CD14-positive monocyte (primary cell): ENCODE data around the gene ROBO1. TPM values are rescaled to one million over a fixed set of nuclear protein-coding genes. Genes with fewer than 3 reads are reported as not detected.

Source experiments
- DNase-seq, 3 donors: peaks; one replicate each; pipeline ENCODE4 v3.0.0-alpha.2; 2011 to 2022
- H2AFZ ChIP-seq: 2 replicates; pipeline ENCODE4 v1.6.0; 2012; ENCODE audit warnings: mild to moderate bottlenecking, low read depth, low read length, inconsistent platforms; ENCODE audit not compliant: insufficient read depth, poor library complexity, severe bottlenecking
- H3K27ac ChIP-seq, 2 donors: 1 replicate in 1 of 2; 2 replicates in 1 of 2; pipeline ENCODE4 v1.5.1; 2012 to 2013; ENCODE audit warnings: low read length in 2 of 2, control low read depth in 1 of 2, inconsistent platforms in 1 of 2, low read depth in 1 of 2, mild to moderate bottlenecking in 1 of 2
- H3K27me3 ChIP-seq, 2 donors: one replicate each; pipeline versions ENCODE4 v1.6.0 to v1.6.1; 2011 to 2013; ENCODE audit warnings: low read length in 2 of 2; ENCODE audit not compliant: control insufficient read depth in 2 of 2, insufficient read depth in 2 of 2
- H3K36me3 ChIP-seq, 2 donors: replicated peaks in 1 of 2; 1 replicate in 1 of 2; 2 replicates in 1 of 2; pipeline versions ENCODE4 v1.5.1 to v1.6.1; 2012 to 2013; ENCODE audit warnings: low read length in 2 of 2, control low read depth in 1 of 2, inconsistent platforms in 1 of 2, mild to moderate bottlenecking in 1 of 2; ENCODE audit not compliant: insufficient read depth in 2 of 2, control insufficient read depth in 1 of 2
- H3K4me1 ChIP-seq, 2 donors: 1 replicate in 1 of 2; 2 replicates in 1 of 2; pipeline versions ENCODE4 v1.5.1 to v1.6.1; 2012 to 2013; ENCODE audit warnings: low read length in 2 of 2, control low read depth in 1 of 2, inconsistent platforms in 1 of 2, mild to moderate bottlenecking in 1 of 2, moderate library complexity in 1 of 2; ENCODE audit not compliant: insufficient read depth in 2 of 2, control insufficient read depth in 1 of 2
- H3K4me2 ChIP-seq: replicated peaks from 2 replicates; pipeline ENCODE3; 2012; ENCODE audit warnings: low read length, moderate library complexity, mild to moderate bottlenecking; ENCODE audit not compliant: poor library complexity, severe bottlenecking; ENCODE audit errors: extremely low read depth
- H3K4me3 ChIP-seq, 3 experiments: fragments of 200-600 bp in 1 of 3; sonication (generic) in 1 of 3; replicated peaks in 1 of 3; 1 replicate in 2 of 3; 2 replicates in 1 of 3; pipeline ENCODE4 v1.5.1; 2011 to 2013; ENCODE audit warnings: low read length in 3 of 3, mild to moderate bottlenecking in 3 of 3, control low read depth in 2 of 3, low read depth in 2 of 3, inconsistent platforms in 1 of 3, moderate library complexity in 1 of 3
- H3K79me2 ChIP-seq: 2 replicates; pipeline ENCODE4 v1.6.0; 2012; ENCODE audit warnings: mild to moderate bottlenecking, control low read depth, inconsistent platforms, low read length, moderate library complexity; ENCODE audit not compliant: insufficient read depth
- H3K9ac ChIP-seq: 2 replicates; pipeline ENCODE4 v1.6.0; 2017; ENCODE audit warnings: low read length, mild to moderate bottlenecking; ENCODE audit not compliant: insufficient read depth, poor library complexity, severe bottlenecking
- H3K9me3 ChIP-seq, 2 donors: replicated peaks in 1 of 2; 1 replicate in 1 of 2; 2 replicates in 1 of 2; pipeline versions ENCODE4 v1.5.1 to v1.6.1; 2012 to 2013; ENCODE audit warnings: low read length in 2 of 2, control low read depth in 1 of 2; ENCODE audit not compliant: control insufficient read depth in 1 of 2, insufficient read depth in 1 of 2
- H4K20me1 ChIP-seq: 2 replicates; pipeline ENCODE4 v1.6.0; 2012; ENCODE audit warnings: mild to moderate bottlenecking, low read length, control low read depth, moderate library complexity; ENCODE audit not compliant: insufficient read depth
- H3K27ac Mint-ChIP-seq, 7 donors: one replicate each; pipeline ENCODE4 v1.8.0; 2020; ENCODE audit warnings: mild to moderate bottlenecking in 7 of 7, mixed read lengths in 7 of 7, moderate library complexity in 6 of 7, inconsistent platforms in 2 of 7
- H3K27me3 Mint-ChIP-seq, 3 donors: one replicate each; pipeline ENCODE4 v1.8.0; 2021 to 2022; ENCODE audit warnings: low read depth in 3 of 3, mild to moderate bottlenecking in 3 of 3, mixed read lengths in 3 of 3, moderate library complexity in 3 of 3, inconsistent platforms in 1 of 3
- H3K36me3 Mint-ChIP-seq, 2 donors: one replicate each; pipeline ENCODE4 v1.8.0; 2020; ENCODE audit warnings: mixed read lengths in 2 of 2, inconsistent platforms in 1 of 2, mild to moderate bottlenecking in 1 of 2
- H3K4me1 Mint-ChIP-seq: one replicate; pipeline ENCODE4 v1.8.0; 2020; ENCODE audit warnings: mild to moderate bottlenecking, mixed read lengths
- H3K4me3 Mint-ChIP-seq, 2 donors: one replicate each; pipeline ENCODE4 v1.8.0; 2020; ENCODE audit warnings: mild to moderate bottlenecking in 2 of 2, mixed read lengths in 2 of 2, moderate library complexity in 1 of 2
- H3K9me3 Mint-ChIP-seq, 7 donors: one replicate each; pipeline ENCODE4 v1.8.0; 2020 to 2022; ENCODE audit warnings: mixed read lengths in 7 of 7, mild to moderate bottlenecking in 6 of 7, moderate library complexity in 6 of 7, inconsistent platforms in 2 of 7
- CTCF ChIP-seq: fragments of 200-600 bp; IDR thresholded peaks from one replicate; pipeline ENCODE4 v1.8.0; 2022; ENCODE audit warnings: antibody characterized with exemption, mild to moderate bottlenecking
- WGBS: methylation state at CpG from one replicate; pipeline ENCODE4 v1.1.5; 2013; ENCODE audit warnings: missing lambda C conversion rate; ENCODE audit not compliant: insufficient coverage; 5-methylcytosine and 5-hydroxymethylcytosine counted together
- intact Hi-C, 2 donors: fragments of 100-400 bp; cut with micrococcal nuclease; formaldehyde crosslinking; loops; one replicate each; pipeline versions ENCODE4 v1.15.0 to v1.15.1; 2023
- polyA plus RNA-seq, 3 donors: library from polyadenylated mRNA; depleted of rRNA in 1 of 3; unstranded in 2 of 3; stranded (reverse) in 1 of 3; fragments of 300-500 nt in 2 of 3; fragments of >200 nt in 1 of 3; fragmentation: Illumina TruSeq in 2 of 3; gene quantifications; 1 replicate in 2 of 3; 2 replicates in 1 of 3; pipeline ENCODE4 v1.2.3, GENCODE V29; 2012 to 2021

ROBO1 gene
- polyA plus RNA-seq, 3 donors: 0.09 to 0.10 TPM; not detected in 1

GRCh38 chr3:78827618-78828017 lies 940.2 kb downstream of the ROBO1 start:
- peaks cover 0 to 3% of the 10 kb centered on the region in 2 donors for H3K9me3 ChIP-seq
- H3K36me3 Mint-ChIP-seq: no peaks in the 10 kb centered on the region
- no peak for DNase-seq
- intact Hi-C loops: no loop called here
- no peak overlapping the region for H3K27ac Mint-ChIP-seq
- H3K27me3 Mint-ChIP-seq: peaks cover 0 to 1% (median 0%) of the 10 kb centered on the region in 3 donors
- H4K20me1 ChIP-seq: no peaks in the 10 kb centered on the region
- no peak overlapping the region for H3K4me3 ChIP-seq
- H3K9ac ChIP-seq: no peak overlapping the region
- 84% methylated on average over 2 of the region's 4 CpGs for WGBS
- H3K27ac ChIP-seq: no peak overlapping the region
- no peak overlapping the region for H3K4me3 Mint-ChIP-seq
- no peaks in the 10 kb centered on the region for H3K27me3 ChIP-seq
- H3K36me3 ChIP-seq: no peaks in the 10 kb centered on the region
- H3K4me2 ChIP-seq: no peak overlapping the region
- no peaks in the 10 kb centered on the region for H3K4me1 Mint-ChIP-seq
- H3K9me3 Mint-ChIP-seq: peaks cover 0 to 10% (median 2%) of the 10 kb centered on the region in 7 donors
- H2AFZ ChIP-seq: no peak overlapping the region
- no peaks in the 10 kb centered on the region for H3K79me2 ChIP-seq
- no peak for TF ChIP-seq CTCF
- no peaks in the 10 kb centered on the region for H3K4me1 ChIP-seq

- DNase-seq: no peak
- H3K27me3 Mint-ChIP-seq: peaks cover 0 to 1% (median 0%) of the 10 kb centered on the region in 3 donors
- H2AFZ ChIP-seq: no peak overlapping the region
- no peak overlapping the region for H3K9ac ChIP-seq
- no peaks in the 10 kb centered on the region for H3K4me1 ChIP-seq
- no peak overlapping the region for H3K4me3 Mint-ChIP-seq
- intact Hi-C loops: no loop called here
- H3K36me3 Mint-ChIP-seq: no peaks in the 10 kb centered on the region
- no peak overlapping the region for H3K4me2 ChIP-seq
- peaks cover 0 to 8% (median 3%) of the 10 kb centered on the region in 7 donors for H3K9me3 Mint-ChIP-seq
- no peaks in the 10 kb centered on the region for H3K36me3 ChIP-seq
- H4K20me1 ChIP-seq: no peaks in the 10 kb centered on the region
- H3K4me1 Mint-ChIP-seq: no peaks in the 10 kb centered on the region
- no peak overlapping the region for H3K27ac ChIP-seq
- no peak overlapping the region for H3K27ac Mint-ChIP-seq
- H3K79me2 ChIP-seq: no peaks in the 10 kb centered on the region
- no peak overlapping the region for H3K4me3 ChIP-seq
- TF ChIP-seq CTCF: no peak
- H3K9me3 ChIP-seq: peaks cover 0 to under 1% of the 10 kb centered on the region in 2 donors
- H3K27me3 ChIP-seq: no peaks in the 10 kb centered on the region
Observed at GRCh38 chr3:78825858-78826215, 942.0 kb downstream of the ROBO1 start.
